GM12878 (cell line): ENCODE results near the gene CDCP1. TPM values are rescaled to one million over a fixed set of nuclear protein-coding genes. Genes with fewer than 3 reads are reported as not detected.

Experiments
- BHLHE40 ChIP-seq, 2 experiments: fragments of 450-650 bp in 1 of 2; IDR thresholded peaks; 2 replicates each; pipeline ENCODE4 v1.6.1; 2011 to 2017; ENCODE audit warnings: low read depth in 2 of 2, borderline replicate concordance in 1 of 2, improper control_type of control experiment in 1 of 2, low read length in 1 of 2, mild to moderate bottlenecking in 1 of 2
- CTCF ChIP-seq, 3 experiments: IDR thresholded peaks in 2 of 3; conservative IDR thresholded peaks in 1 of 3; 2 replicates each; pipeline ENCODE4 v1.5.1; 2011; ENCODE audit warnings: low read depth in 3 of 3, low read length in 3 of 3, mild to moderate bottlenecking in 3 of 3, control low read depth in 2 of 3, moderate library complexity in 2 of 3, inconsistent platforms in 1 of 3, mixed read lengths in 1 of 3; ENCODE audit not compliant: control insufficient read depth in 2 of 3, insufficient read depth in 1 of 3; ENCODE audit errors: extremely low read depth in 1 of 3
- IRF5 ChIP-seq: fragments of 450-650 bp; IDR thresholded peaks from 2 replicates; pipeline ENCODE4 v1.6.1; 2017; ENCODE audit warnings: borderline replicate concordance
- POU2F2 ChIP-seq: IDR thresholded peaks from 3 replicates; pipeline ENCODE4 v1.6.1; 2011; ENCODE audit warnings: low read depth, mild to moderate bottlenecking, low read length, borderline replicate concordance
- RCOR1 ChIP-seq: conservative IDR thresholded peaks from 2 replicates; pipeline ENCODE4 v1.6.1; 2012; ENCODE audit warnings: low read depth, low read length, improper control_type of control experiment
- SUZ12 ChIP-seq: fragments of 200-600 bp; sonication (generic); IDR thresholded peaks from one replicate; pipeline ENCODE4 v1.6.1; 2018; ENCODE audit warnings: antibody characterized with exemption, mild to moderate bottlenecking; ENCODE audit not compliant: unreplicated experiment
- YY1 ChIP-seq: IDR thresholded peaks from 2 replicates; pipeline ENCODE4 v1.6.1; 2011; ENCODE audit warnings: low read depth, mild to moderate bottlenecking, low read length
- polyA plus RNA-seq, 11 experiments: library from polyadenylated mRNA; depleted of rRNA in 4 of 11; unstranded in 6 of 11; stranded (reverse) in 5 of 11; fragments of >200 nt; fragmentation: Nextera tagmentation in 4 of 11; fragmentation: Illumina TruSeq in 1 of 11; extraction: Ambion mirVana in 4 of 11; extraction: Trizol in 1 of 11; gene quantifications; 1 replicate in 1 of 11; 2 replicates in 10 of 11; pipeline versions ENCODE4 v1.2.1 to v1.2.3, GENCODE V29; 2011 to 2016; ENCODE audit warnings: inconsistent platforms in 2 of 11, missing spikeins in 2 of 11, low read depth in 1 of 11
- total RNA-seq, 4 experiments: library from RNA; depleted of rRNA in 3 of 4; stranded (reverse); fragments of >200 nt in 3 of 4; fragmentation: Illumina TruSeq in 1 of 4; extraction: Trizol in 1 of 4; gene quantifications; 2 replicates each; pipeline versions ENCODE4 v1.2.1 to v1.2.3, GENCODE V29; 2013 to 2021

The CDCP1 gene
- total and polyA plus RNA-seq, 10 of the 15 experiments (the other 5 are each of a cell fraction or from before 2014, with no cell fraction given), result 0.35 to 2.2 (median 0.86) TPM

GRCh38 chr3:45037720-45038455 lies 108.3 kb downstream of the CDCP1 start (continued):
- peak; percentile 33 to 40; a peak in 1 of 4 replicates for TF ChIP-seq BHLHE40 (IDR thresholded peaks at IDR 0.05; ENCODE audit: borderline replicate concordance in 1 of 2, low read depth in 2 of 2, low read length in 1 of 2)
- peak; percentile 44; the same call in 1 of the 3 replicates for TF ChIP-seq POU2F2
- no peak for TF ChIP-seq IRF5
- peak; percentile 91 to 96 (median 94) for TF ChIP-seq CTCF (IDR thresholded peaks at IDR 0.05 in 2 of 3, conservative IDR thresholded peaks at IDR 0.05 in 1 of 3; ENCODE audit: control insufficient read depth in 2 of 3, extremely low read depth in 1 of 3, insufficient read depth in 1 of 3, low read depth in 3 of 3, low read length in 3 of 3)
- no peak for TF ChIP-seq RCOR1
- TF ChIP-seq YY1, result peak; percentile 65; the same call in 1 of the 2 replicates
- no peak for TF ChIP-seq SUZ12
